ENCODE data around the gene DDX23.
A peak's percentile ranks its signal among the peaks of the same experiment; 100 is the strongest.
"Not testable (repeated sequence)": the region's sequence is repeated elsewhere in the genome, so short reads cannot be mapped to it uniquely, and the experiment has no call there.

Gene DDX23

GRCh38 chr12:48861111-48861510 lies 9.1 kb upstream of the DDX23 start:
- no peak for DNase-seq

DNA sequence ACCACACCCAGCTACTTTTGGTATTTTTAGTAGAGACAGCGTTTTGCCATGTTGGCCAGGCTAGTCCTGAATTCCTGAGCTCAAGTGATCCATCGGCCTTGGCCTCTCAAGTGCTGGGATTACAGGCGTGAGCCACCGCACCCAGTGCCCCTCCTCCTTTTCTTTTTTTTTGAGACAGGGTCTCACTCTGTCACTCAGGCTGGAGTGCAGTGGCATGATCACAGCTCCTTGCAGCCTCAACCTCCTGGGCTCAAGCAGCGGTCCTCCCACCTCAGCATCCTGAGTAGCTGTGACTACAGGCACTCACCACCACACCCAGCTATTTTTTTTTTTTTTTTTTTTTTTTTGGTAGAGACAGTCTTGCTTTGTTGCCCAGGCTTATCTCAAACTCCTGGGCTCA lies 8.3 kb upstream of the DDX23 start:
- not testable (repeated sequence) for DNase-seq

DNA sequence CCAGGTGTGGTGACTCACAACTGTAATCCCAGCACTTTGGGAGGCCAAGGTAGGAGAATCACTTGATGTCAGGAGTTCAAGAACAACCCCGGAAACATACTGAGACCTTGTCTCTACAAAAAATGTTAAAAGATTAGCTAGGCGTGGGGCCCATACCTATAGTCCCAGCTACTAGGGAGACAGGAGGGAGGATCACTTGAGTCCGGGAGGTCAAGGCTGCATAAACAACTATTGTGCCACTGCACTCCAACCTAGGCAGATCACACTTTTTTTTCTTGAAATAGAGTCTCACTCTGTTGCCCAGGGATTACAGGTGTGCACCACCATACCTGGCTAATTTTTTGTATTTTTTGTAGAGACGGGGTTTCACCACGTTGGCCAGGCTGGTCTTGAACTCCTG lies 7.6 kb upstream of the DDX23 start:
- DNase-seq: no peak

- no peak for DNase-seq
Measured at GRCh38 chr12:48858043-48858442, 6.1 kb upstream of the DDX23 start.

DNA sequence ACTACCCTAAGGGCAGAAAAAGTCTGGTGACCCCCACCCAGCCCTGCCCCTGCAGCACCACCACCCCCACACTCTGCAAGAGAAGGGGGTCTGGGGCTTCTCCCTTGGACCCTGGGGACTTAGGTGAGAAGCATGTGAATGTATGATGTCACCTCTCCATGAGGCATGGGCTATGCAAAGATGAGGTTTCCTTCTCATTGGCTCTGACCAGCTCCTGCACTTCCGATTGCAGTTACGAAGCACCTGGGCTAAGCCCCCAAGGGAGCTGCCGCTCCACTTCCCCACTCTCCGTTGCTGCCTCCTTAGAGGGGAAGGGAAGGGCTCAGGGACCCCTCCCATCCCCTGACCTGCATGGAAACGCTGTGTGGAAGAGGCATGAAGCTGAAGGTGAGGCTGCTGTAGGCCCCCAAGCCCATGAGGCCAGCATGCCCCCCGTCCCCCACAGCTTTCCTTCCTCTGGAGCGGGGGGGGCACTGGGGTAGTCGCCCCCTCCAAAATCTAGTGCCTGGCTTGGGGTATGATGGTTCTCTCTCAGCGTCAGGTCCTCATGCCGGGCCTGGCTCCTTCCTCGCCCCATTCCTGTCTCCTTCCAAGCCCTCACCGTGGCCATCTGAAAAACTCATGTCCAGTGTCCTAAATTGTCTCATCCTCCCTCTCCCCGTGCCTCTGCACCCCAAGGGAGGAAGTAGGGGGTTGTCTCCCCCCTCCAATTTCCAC lies 5.5 kb upstream of the DDX23 start:
- no peak for DNase-seq

DNA sequence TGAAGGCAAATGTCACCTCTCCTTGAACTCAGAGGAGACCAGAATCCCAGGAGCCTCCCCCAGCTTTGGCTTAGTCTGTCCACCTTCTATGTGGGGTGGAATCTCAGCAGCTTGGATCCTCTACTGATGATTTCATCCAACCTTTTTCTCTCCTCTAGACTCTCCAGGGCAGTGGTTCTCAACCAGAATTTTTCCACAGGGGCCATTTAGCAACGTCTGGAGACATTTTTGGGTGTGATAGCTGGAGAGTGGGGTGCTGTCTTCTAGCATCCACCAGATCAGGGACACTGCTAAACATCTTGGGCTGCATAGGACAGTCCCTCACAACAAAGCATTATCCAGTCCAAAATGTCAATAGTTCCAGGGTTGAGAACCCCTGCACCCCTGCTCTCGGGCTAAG lies 4.4 kb upstream of the DDX23 start:
- DNase-seq: no peak

DNA sequence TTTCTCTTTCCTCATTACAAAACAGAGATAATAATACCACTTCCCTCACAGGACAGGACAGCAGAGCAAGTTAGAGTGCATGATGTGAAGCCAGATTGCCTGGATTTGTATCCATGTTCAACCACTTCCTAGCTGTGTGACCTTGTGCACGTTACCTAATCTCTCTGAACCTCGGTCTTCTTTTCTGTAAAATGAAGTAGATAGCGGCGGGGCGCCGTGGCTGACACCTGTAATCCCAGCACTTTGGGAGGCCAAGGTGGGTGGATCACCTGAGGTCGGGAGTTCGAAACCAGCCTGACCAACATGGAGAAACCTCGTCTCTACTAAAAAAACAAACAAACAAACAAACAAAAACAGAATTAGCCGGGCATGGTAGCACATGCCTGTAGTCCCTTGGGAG lies 3.0 kb upstream of the DDX23 start:
- not testable (repeated sequence) for DNase-seq

DNA sequence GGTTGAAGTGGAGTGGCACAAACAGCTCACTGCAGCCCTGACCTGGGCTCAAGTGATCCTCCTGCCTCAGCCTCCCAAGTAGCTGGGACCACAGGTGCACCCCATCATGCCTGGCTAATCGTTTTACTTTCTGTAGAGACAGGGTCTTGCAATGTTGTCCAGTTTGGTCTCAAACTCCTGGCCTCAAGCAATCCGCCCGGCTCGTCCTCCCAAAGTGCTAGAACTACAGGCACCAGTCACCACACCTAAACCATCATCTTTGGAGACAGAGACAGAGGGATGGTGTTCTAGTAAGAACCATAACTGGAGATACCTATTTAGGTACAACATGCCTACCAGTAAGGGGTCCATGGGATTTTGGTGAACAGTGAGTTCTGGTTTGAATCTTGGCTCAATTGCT lies 2.5 kb upstream of the DDX23 start:
- DNase-seq: no peak

GRCh38 chr12:48852734-48853688 lies 1.0 kb upstream of the DDX23 start:
- peak; percentile 91 for DNase-seq

GRCh38 chr12:48842021-48842420 lies 9.9 kb downstream of the DDX23 start:
- DNase-seq: not testable (repeated sequence)

DNA sequence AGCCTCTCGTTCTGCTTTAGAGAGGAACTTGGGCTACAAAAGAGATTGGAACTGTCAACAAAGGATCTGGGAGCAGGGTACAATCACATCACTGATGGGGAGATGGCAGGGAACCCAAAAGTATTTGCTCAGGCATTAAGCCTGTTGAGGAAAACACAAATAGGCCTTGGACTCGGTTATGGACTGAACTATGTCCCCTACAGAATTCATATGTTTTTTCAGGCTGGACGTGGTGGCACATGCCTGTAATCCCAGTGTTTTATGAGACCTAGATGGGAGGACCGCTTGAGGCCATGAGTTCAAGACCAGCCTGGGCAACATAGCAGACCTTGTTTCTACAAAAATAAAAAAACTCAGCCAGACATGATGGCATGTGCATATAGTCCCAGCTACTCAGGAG lies 13.9 kb downstream of the DDX23 start:
- no peak for DNase-seq

DNA sequence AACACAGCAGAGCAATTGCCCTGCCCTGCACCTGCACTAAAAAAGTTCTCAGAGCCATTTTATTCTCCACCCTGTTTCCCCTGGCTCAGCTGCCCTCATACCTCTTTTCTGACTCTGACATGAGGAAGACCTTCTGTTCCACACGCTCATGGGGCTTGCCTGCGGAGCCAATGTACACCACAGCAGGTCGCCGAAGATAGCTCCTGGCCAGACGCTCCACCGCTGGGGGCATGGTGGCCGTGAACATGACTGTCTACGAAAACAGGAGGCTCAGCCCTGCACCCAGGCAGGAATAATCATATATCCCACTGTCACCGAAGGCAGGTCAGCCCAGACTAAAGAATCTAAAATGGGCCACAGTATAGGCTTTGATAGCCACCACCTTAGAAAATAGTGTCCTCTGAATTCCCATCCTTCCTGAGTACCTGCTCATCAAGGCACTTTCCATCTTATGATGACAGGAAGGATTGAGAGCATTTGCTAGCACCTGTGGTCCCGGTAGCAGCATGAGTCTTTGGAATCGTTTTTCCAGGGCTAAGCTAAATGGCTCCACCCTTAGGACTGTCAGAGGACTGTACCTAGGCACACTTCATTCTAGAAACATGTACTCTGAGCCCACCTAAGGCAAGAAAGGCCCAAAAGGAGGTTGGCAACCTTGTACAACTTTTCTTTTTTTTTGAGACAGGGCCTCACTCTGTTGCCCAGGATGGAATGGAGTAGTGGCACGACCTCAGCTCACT lies 19.5 kb downstream of the DDX23 start:
- DNase-seq: no peak

- no peak for DNase-seq
Measured at GRCh38 chr12:48831257-48831656, 20.7 kb downstream of the DDX23 start.

DNA sequence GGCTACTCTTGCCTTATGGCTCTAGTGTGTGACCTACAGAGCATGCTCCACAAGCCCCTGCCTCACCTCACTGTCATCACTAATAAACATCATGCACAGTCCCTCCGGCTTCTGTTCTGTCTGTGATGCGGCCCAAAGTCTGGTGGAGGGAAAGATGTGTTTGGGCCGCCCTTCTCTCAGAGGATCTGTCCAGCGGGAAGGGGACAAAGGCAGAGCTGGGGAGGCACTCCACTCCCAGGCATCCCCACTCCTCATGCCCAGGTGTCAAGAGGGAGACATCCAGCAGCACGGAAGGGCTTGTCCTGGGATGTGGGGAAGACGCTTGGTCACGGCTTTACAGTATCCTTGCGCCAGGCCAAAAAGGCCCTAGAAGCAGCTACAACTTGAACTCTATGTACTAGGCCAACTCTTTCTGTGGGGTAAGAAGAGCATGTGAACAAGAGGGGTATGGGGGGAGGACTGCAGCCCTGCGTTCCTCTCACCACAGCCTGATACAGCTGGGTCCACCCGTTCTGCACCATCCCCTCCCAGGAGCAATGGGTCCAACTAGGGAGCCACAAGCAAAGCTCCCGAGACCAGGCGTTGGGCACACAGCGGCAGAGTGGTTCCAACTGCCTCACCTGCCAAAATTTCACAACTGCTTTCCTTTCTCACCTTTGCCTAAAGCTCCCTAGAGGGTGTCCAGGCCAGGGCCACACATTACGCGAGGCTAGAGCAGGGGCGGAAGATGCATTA lies 23.0 kb downstream of the DDX23 start:
- no peak for DNase-seq

DNA sequence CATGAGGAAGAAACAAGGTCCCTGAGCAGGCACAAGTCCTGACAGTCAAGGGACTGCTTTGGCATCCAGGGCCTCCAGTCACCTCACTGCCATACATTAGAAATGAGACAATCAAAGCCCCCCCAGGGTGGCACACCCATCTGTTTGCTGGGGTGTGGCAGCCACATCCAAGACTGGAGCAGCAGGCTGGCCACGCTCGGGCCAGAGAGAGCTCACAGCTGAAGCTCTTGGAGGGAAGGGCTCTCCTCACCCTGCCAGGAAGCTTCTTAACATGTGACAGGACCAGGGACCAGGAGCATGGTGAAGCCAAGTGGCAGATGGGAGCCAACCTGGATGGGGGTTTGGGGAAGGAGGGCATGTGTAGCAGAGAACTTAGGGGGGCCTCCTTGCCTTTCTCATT lies 23.7 kb downstream of the DDX23 start:
- no peak for DNase-seq

GRCh38 chr12:48827513-48828096 lies 24.4 kb downstream of the DDX23 start:
- no peak for DNase-seq

GRCh38 chr12:48827026-48827425 lies 24.9 kb downstream of the DDX23 start:
- no peak for DNase-seq

GRCh38 chr12:48826209-48826855 lies 25.6 kb downstream of the DDX23 start:
- DNase-seq: no peak

- no peak for DNase-seq
Measured at GRCh38 chr12:48824905-48825304, 27.1 kb downstream of the DDX23 start.

DNA sequence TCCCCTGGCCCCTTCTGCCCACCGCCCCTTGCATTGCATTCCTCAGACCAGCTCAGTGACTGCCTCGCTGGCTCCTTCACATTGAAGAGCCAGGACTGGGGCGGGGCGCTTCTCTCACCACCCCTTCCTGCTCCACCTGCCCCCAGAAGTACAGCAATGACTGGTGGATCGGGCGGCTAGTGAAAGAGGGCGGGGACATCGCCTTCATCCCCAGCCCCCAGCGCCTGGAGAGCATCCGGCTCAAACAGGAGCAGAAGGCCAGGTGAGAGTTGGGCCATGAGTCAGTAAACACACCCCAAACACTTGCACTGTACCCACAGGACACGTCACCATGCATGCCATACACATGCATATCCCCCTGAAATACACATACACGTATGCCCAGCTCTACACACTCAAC lies 27.9 kb downstream of the DDX23 start:
- DNase-seq: no peak

DNA sequence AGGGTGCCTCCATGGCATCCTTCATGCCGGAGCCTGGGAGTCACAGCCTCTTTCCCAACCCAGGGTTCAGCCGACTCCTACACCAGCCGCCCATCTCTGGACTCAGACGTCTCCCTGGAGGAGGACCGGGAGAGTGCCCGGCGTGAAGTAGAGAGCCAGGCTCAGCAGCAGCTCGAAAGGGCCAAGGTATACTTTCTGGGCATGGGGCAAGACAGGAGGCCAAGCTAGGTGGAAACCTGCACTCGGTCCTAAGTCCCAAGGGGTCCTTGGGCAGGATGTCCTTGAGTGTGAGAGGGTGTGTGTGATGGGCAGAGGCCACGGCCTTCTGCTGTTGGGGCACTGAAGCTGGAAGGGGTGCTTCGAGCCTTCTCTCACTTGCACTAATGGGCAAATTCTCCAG lies 28.7 kb downstream of the DDX23 start:
- DNase-seq: no peak

- no peak for DNase-seq
Measured at GRCh38 chr12:48822711-48823110, 29.3 kb downstream of the DDX23 start.
